IMR-90 (cell line): Measurements from ENCODE around the gene PAM16. TPM values are rescaled to one million over a fixed set of nuclear protein-coding genes. Genes with fewer than 3 reads are reported as not detected.
A peak's percentile ranks its signal among the peaks of the same experiment; 100 is the strongest.

ENCODE experiments used
- ATAC-seq: fragments of 200-7000 bp; cut with Tn5 transposase; 2 replicates; pipeline ENCODE4 v1.9.1; 2020; ENCODE audit warnings: low read depth, mild to moderate bottlenecking, moderate library complexity
- BruUV-seq: library from RNA; stranded (reverse); fragments of 400-500 nt; replicated peaks from 2 replicates; lab custom pipeline; 2021; lab: Mats Ljungman, UMichigan
- CTCF ChIA-PET: fragments of 300-600 bp; formaldehyde crosslinking; extraction: SDS; loops from one replicate; lab custom pipeline; 2021; ENCODE audit warnings: antibody characterized with exemption; lab: Yijun Ruan, JAX
- POLR2A ChIA-PET: fragments of 300-600 bp; sonication (Branson Sonifier 250); formaldehyde crosslinking; loops from one replicate; lab custom pipeline; 2022; ENCODE audit warnings: antibody characterized with exemption; ENCODE audit not compliant: unreplicated experiment; lab: Charles Lee
- DNase-seq: peaks from one replicate; pipeline ENCODE4 v3.0.0; 2013
- H2AFZ ChIP-seq: replicated peaks from 2 replicates; pipeline ENCODE3; 2013; ENCODE audit warnings: low read length, mild to moderate bottlenecking; ENCODE audit not compliant: poor library complexity
- H2AK5ac ChIP-seq: 2 replicates; pipeline ENCODE4 v1.6.1; 2013; ENCODE audit warnings: low read depth, low read length, inconsistent platforms
- H2AK9ac ChIP-seq: replicated peaks from 2 replicates; pipeline ENCODE3; 2013; ENCODE audit warnings: mild to moderate bottlenecking, low read depth, low read length, moderate library complexity; ENCODE audit not compliant: poor library complexity
- H2BK120ac ChIP-seq: 2 replicates; pipeline ENCODE4 v1.6.1; 2013; ENCODE audit warnings: low read depth, low read length, inconsistent platforms
- H2BK15ac ChIP-seq: 3 replicates; pipeline ENCODE4 v1.6.1; 2013; ENCODE audit warnings: low read depth, low read length, inconsistent platforms
- H2BK20ac ChIP-seq: 2 replicates; pipeline ENCODE4 v1.6.1; 2013; ENCODE audit warnings: low read depth, mild to moderate bottlenecking, inconsistent platforms, low read length, moderate library complexity
- H2BK5ac ChIP-seq: 2 replicates; pipeline ENCODE4 v1.6.1; 2013; ENCODE audit warnings: mild to moderate bottlenecking, low read depth, low read length, inconsistent platforms; ENCODE audit not compliant: poor library complexity, severe bottlenecking
- H3K14ac ChIP-seq: replicated peaks from 2 replicates; pipeline ENCODE4 v1.6.1; 2013; ENCODE audit warnings: low read depth, low read length, inconsistent platforms
- H3K18ac ChIP-seq: 2 replicates; pipeline ENCODE4 v1.6.1; 2013; ENCODE audit warnings: low read depth, low read length, control low read depth
- H3K23ac ChIP-seq: 2 replicates; pipeline ENCODE4 v1.6.1; 2013; ENCODE audit warnings: low read depth, low read length, inconsistent platforms
- H3K27ac ChIP-seq: 2 replicates; pipeline ENCODE4 v1.5.1; 2013; ENCODE audit warnings: mild to moderate bottlenecking, control low read depth, low read length; ENCODE audit not compliant: insufficient read depth
- H3K27me3 ChIP-seq: 2 replicates; pipeline ENCODE4 v1.6.1; 2013; ENCODE audit warnings: low read length; ENCODE audit not compliant: control insufficient read depth, insufficient read depth
- H3K36me3 ChIP-seq: 2 replicates; pipeline ENCODE4 v1.6.1; 2013; ENCODE audit warnings: low read length, mixed read lengths; ENCODE audit not compliant: control insufficient read depth, insufficient read depth
- H3K4ac ChIP-seq: 2 replicates; pipeline ENCODE4 v1.6.1; 2013; ENCODE audit warnings: low read depth, low read length, inconsistent platforms
- H3K4me1 ChIP-seq: 2 replicates; pipeline ENCODE4 v1.6.1; 2013; ENCODE audit warnings: low read length, mixed read lengths; ENCODE audit not compliant: control insufficient read depth, insufficient read depth
- H3K4me2 ChIP-seq: 2 replicates; pipeline ENCODE4 v1.6.1; 2013; ENCODE audit warnings: low read depth, mild to moderate bottlenecking, control low read depth, low read length, moderate library complexity
- H3K4me3 ChIP-seq: 2 replicates; pipeline ENCODE4 v1.5.1; 2013; ENCODE audit warnings: low read depth, mild to moderate bottlenecking, control low read depth, low read length, moderate library complexity; ENCODE audit not compliant: insufficient read depth
- H3K56ac ChIP-seq: 2 replicates; pipeline ENCODE4 v1.6.1; 2013; ENCODE audit warnings: low read length, inconsistent platforms; ENCODE audit not compliant: insufficient read depth; ENCODE audit errors: extremely low read depth
- H3K79me1 ChIP-seq, 2 experiments: 2 replicates each; pipeline ENCODE4 v1.6.1; 2013; ENCODE audit warnings: low read length in 2 of 2, inconsistent platforms in 1 of 2, low read depth in 1 of 2
- H3K9ac ChIP-seq: 2 replicates; pipeline ENCODE4 v1.6.1; 2013; ENCODE audit warnings: low read depth, low read length, control low read depth
- H3K9me1 ChIP-seq: 2 replicates; pipeline ENCODE4 v1.6.1; 2013; ENCODE audit warnings: low read length, inconsistent platforms; ENCODE audit not compliant: insufficient read depth
- H3K9me3 ChIP-seq: 2 replicates; pipeline ENCODE4 v1.6.1; 2013; ENCODE audit warnings: low read length; ENCODE audit not compliant: control insufficient read depth, insufficient read depth
- H4K20me1 ChIP-seq: 2 replicates; pipeline ENCODE4 v1.6.1; 2013; ENCODE audit warnings: low read length, inconsistent platforms; ENCODE audit not compliant: insufficient read depth
- H4K5ac ChIP-seq: 2 replicates; pipeline ENCODE4 v1.6.1; 2013; ENCODE audit warnings: mild to moderate bottlenecking, low read depth, low read length, control low read depth
- H4K8ac ChIP-seq, 2 experiments: 2 replicates each; pipeline ENCODE4 v1.6.1; 2013; ENCODE audit warnings: low read depth in 2 of 2, low read length in 2 of 2, control low read depth in 1 of 2, inconsistent platforms in 1 of 2
- H4K91ac ChIP-seq: 2 replicates; pipeline ENCODE4 v1.6.1; 2013; ENCODE audit warnings: low read depth, low read length, inconsistent platforms; ENCODE audit not compliant: insufficient read depth
- BHLHE40 ChIP-seq: fragments of 150-350 bp; IDR thresholded peaks from 2 replicates; pipeline ENCODE4 v1.6.1; 2016; ENCODE audit warnings: mild to moderate bottlenecking, low read depth, low read length
- RAD21 ChIP-seq: IDR thresholded peaks from 2 replicates; pipeline ENCODE4 v1.6.1; 2012; ENCODE audit warnings: low read length, improper control_type of control experiment
- WGBS, 2 experiments: methylation state at CpG; one replicate each; pipeline versions ENCODE4 v1.1.5 to v1.1.7; 2013; ENCODE audit warnings: missing lambda C conversion rate in 2 of 2; ENCODE audit not compliant: insufficient read length in 1 of 2; ENCODE audit errors: extremely low coverage in 2 of 2; 5-methylcytosine and 5-hydroxymethylcytosine counted together
- dilution Hi-C: fragments of 300-500 bp; cut with HindIII; formaldehyde crosslinking; loops from one replicate; pipeline ENCODE4 v1.14.3; 2018; ENCODE audit warnings: low sequenced_read_pairs; ENCODE audit not compliant: unreplicated experiment
- in situ Hi-C: fragments of 300-500 bp; cut with MboI; formaldehyde crosslinking; loops from 3 replicates; pipeline ENCODE4 v1.14.3; 2019; ENCODE audit warnings: low sequenced_read_pairs, inconsistent platforms, mixed read lengths
- intact Hi-C: fragments of 100-400 bp; cut with micrococcal nuclease; formaldehyde crosslinking; loops from 2 replicates; pipeline ENCODE4 v1.10.0; 2022
- polyA plus RNA-seq, 3 experiments: library from polyadenylated mRNA; depleted of rRNA; stranded (reverse); fragments of >200 nt; gene quantifications; 2 replicates each; pipeline ENCODE4 v1.2.3, GENCODE V29; 2012; ENCODE audit warnings: low replicate concordance in 1 of 3
- total RNA-seq: library from RNA; depleted of rRNA; stranded (reverse); fragments of >200 nt; gene quantifications from 2 replicates; pipeline ENCODE4 v1.2.3, GENCODE V29; 2012

PAM16 gene
- total and polyA plus RNA-seq, 2 of the 4 experiments (the other 2 are of a cell fraction), result 17.9 to 48.4 TPM

DNA sequence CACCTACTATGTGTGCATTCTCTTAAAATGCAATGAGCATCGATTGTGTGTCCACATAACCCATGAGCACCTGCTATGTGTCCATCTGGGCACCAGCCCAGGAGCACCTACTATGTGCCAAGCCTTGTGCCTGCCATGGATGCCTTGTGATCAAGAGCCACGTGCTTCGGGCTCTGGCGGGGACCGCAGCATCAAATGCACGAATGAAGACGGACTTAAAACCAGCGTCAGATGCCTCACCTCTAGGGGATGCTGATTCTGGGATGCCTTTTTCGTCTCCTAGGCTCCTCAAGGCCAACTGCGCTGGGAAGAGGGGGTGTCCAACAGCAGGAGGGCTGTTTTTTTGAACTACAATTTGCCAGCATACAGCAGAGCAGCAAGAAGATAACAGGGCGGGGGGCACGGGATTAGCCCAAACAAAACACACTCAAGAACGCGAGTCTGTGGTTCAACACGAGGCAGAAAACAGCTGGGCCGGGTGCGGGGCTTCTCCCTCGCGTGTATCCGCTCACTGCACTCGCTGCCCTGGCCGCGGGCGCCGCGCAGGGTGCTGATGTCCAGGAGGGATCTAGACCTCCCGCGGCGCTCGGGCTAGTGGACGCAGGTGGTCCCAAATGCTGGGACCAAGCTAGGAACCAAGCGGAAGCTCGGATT, 36.5 kb downstream of the PAM16 start:
- Histone ChIP-seq H3K4me2 (peak overlapping the region; percentile 73), H2AK9ac (peak overlapping the region; percentile 98), H2BK20ac (peak overlapping the region; percentile 84), H3K9ac (peak overlapping the region; percentile 47), H3K36me3 (no peaks in the 10 kb centered on the region), H4K5ac (peak overlapping the region; percentile 76), H3K56ac (peak overlapping the region; percentile 57), H3K4me3 (peak overlapping the region; percentile 49), H2AK5ac (peak overlapping the region; percentile 66), H4K91ac (peak overlapping the region; percentile 89), H3K27me3 (no peaks in the 10 kb centered on the region), H3K14ac (peak overlapping the region; percentile 92), H3K23ac (peak overlapping the region; percentile 47), H3K9me3 (no peaks in the 10 kb centered on the region), H3K79me1 (peaks cover 6 to 37% of the 10 kb centered on the region in 2 experiments; a peak in 3 of 4 replicates), H2BK120ac (peak overlapping the region; percentile 89), H2BK5ac (peak overlapping the region; percentile 86), H3K27ac (peak overlapping the region; percentile 73), H3K18ac (peak overlapping the region; percentile 39), H3K4me1 (peaks cover 24% of the 10 kb centered on the region), H2BK15ac (peak overlapping the region; percentile 81; the same call in 1 of the 3 replicates), H3K9me1 (peaks cover 17% of the 10 kb centered on the region), H4K8ac (peak overlapping the region; percentile 46 to 76; a peak in 3 of 4 replicates), H3K4ac (peak overlapping the region; percentile 94), H4K20me1 (peaks cover 32% of the 10 kb centered on the region), H2AFZ (peak overlapping the region; percentile 97)
- DNase-seq (peak; percentile 56), ATAC-seq (no peak)
- 12% methylated on average over 18 of the region's 33 CpGs; no CpG with 5 or more reads in 1 of the 2 experiments for WGBS, 2 experiments
- no TSS peak for BruUV-seq
- POLR2A ChIA-PET, result no interaction called here
- CTCF ChIA-PET, result interaction anchor here (0.8 kb wide), 1 partner anchor 24 kb away, joined by 3 read pairs; no protein-coding TSS in a partner anchor
- intact Hi-C loops (loop anchor here (2.0 to 5.0 kb wide), 2 partner anchors 36 to 42 kb away; partner anchors contain the start of genes PAM16 and TFAP4), dilution Hi-C loops (no loop called here), in situ Hi-C loops (no loop called here)
- peak; percentile 28; the same call in 1 of the 2 replicates for TF ChIP-seq BHLHE40
- no peak for TF ChIP-seq RAD21
